OCI-LY7 (cell line): Measurements from ENCODE around the gene UROD.

ENCODE experiments used
- EZH2phosphoT487 ChIP-seq: fragments of 200-600 bp; sonication (generic); IDR thresholded peaks from 2 replicates; pipeline ENCODE4 v1.6.1; 2018; ENCODE audit warnings: low read depth, borderline replicate concordance, mild to moderate bottlenecking, mixed run types, antibody characterized with exemption, low read length, moderate library complexity, mixed read lengths
- TF ChIP-seq, protein P1 (sequence below): fragments of 200-600 bp; sonication (generic); conservative IDR thresholded peaks from 2 replicates; pipeline ENCODE4 v1.5.1; 2014; ENCODE audit warnings: mild to moderate bottlenecking, antibody characterized with exemption, low read length, moderate library complexity, mixed read lengths

GRCh38 chr1:45009296-45009865, 2.7 kb upstream of the UROD start:
- TF ChIP-seq, protein P1, sequence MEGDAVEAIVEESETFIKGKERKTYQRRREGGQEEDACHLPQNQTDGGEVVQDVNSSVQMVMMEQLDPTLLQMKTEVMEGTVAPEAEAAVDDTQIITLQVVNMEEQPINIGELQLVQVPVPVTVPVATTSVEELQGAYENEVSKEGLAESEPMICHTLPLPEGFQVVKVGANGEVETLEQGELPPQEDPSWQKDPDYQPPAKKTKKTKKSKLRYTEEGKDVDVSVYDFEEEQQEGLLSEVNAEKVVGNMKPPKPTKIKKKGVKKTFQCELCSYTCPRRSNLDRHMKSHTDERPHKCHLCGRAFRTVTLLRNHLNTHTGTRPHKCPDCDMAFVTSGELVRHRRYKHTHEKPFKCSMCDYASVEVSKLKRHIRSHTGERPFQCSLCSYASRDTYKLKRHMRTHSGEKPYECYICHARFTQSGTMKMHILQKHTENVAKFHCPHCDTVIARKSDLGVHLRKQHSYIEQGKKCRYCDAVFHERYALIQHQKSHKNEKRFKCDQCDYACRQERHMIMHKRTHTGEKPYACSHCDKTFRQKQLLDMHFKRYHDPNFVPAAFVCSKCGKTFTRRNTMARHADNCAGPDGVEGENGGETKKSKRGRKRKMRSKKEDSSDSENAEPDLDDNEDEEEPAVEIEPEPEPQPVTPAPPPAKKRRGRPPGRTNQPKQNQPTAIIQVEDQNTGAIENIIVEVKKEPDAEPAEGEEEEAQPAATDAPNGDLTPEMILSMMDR, result no peak
- TF ChIP-seq EZH2phosphoT487, result no peak
